SK-N-SH (cell line): ENCODE data around the gene GRPEL2.

ENCODE experiments used
- CTCF ChIP-seq: fragments of 200-600 bp; sonication (generic); IDR thresholded peaks from 2 replicates; pipeline ENCODE4 v1.6.1; 2017; ENCODE audit warnings: antibody characterized with exemption, mild to moderate bottlenecking, moderate library complexity
- EP300 ChIP-seq, 2 experiments: IDR thresholded peaks; 2 replicates each; pipeline versions ENCODE4 v1.4.0 to v1.6.1; 2012; ENCODE audit warnings: borderline replicate concordance in 1 of 2, low read depth in 1 of 2, low read length in 1 of 2
- FOXM1 ChIP-seq: IDR thresholded peaks from 2 replicates; pipeline ENCODE4 v1.4.0; 2012; ENCODE audit warnings: low read depth, mild to moderate bottlenecking
- GABPA ChIP-seq: IDR thresholded peaks from 2 replicates; pipeline ENCODE4 v1.4.0; 2012; ENCODE audit warnings: low read depth, mild to moderate bottlenecking
- MEF2A ChIP-seq: IDR thresholded peaks from 2 replicates; pipeline ENCODE4 v1.4.0; 2012; ENCODE audit warnings: low read depth, borderline replicate concordance
- POLR2AphosphoS5 ChIP-seq: IDR thresholded peaks from 2 replicates; pipeline ENCODE4 v1.6.1; 2012; ENCODE audit warnings: low read depth, low read length
- RXRA ChIP-seq: IDR thresholded peaks from 2 replicates; pipeline ENCODE4 v1.4.0; 2012; ENCODE audit warnings: low read depth, mild to moderate bottlenecking, borderline replicate concordance
- YY1 ChIP-seq: IDR thresholded peaks from 2 replicates; pipeline ENCODE4 v1.4.0; 2012; ENCODE audit warnings: low read depth, mild to moderate bottlenecking
- ZBTB33 ChIP-seq: IDR thresholded peaks from 2 replicates; pipeline ENCODE4 v1.4.0; 2012; ENCODE audit warnings: low read depth, borderline replicate concordance

- peak; percentile 87 for TF ChIP-seq POLR2AphosphoS5
- no peak for TF ChIP-seq RXRA
- no peak for TF ChIP-seq CTCF
- no peak for TF ChIP-seq ZBTB33
- TF ChIP-seq FOXM1 = no peak
- no peak for TF ChIP-seq MEF2A
- TF ChIP-seq EP300 (IDR thresholded peaks at IDR 0.05; ENCODE audit: borderline replicate concordance in 1 of 2, low read depth in 1 of 2, low read length in 1 of 2) = peak in 1 of 2 experiments; percentile 42; a peak in 1 of 4 replicates
- no peak for TF ChIP-seq GABPA
- TF ChIP-seq YY1 = peak; percentile 66; the same call in 1 of the 2 replicates
These were observed 24.4 kb upstream of the GRPEL2 start for GRCh38 chr5:149320791-149321330.
